Measurements from ENCODE around the gene MYBPC2.

- no peak for TF ChIP-seq CTCF (IDR thresholded peaks at IDR 0.05; ENCODE audit: borderline replicate concordance, extremely low read depth, low read length, poor library complexity, severe bottlenecking)
- no peak for TF ChIP-seq EZH2 (IDR thresholded peaks at IDR 0.05; ENCODE audit: borderline replicate concordance, low read depth, low read length, severe bottlenecking)
Measured at GRCh38 chr19:50387176-50387867, 45.4 kb upstream of the MYBPC2 start.
